OCI-LY1 (cell line): ENCODE results near the gene DPH1.

ENCODE experiments used
- EZH2 ChIP-seq: fragments of 200-600 bp; sonication (generic), shearing (Covaris generic); IDR thresholded peaks from 2 replicates; pipeline ENCODE4 v1.8.0; 2017; ENCODE audit warnings: borderline replicate concordance, mixed run types, mild to moderate bottlenecking, antibody characterized with exemption, low read length, moderate library complexity, mixed read lengths
- TF ChIP-seq, protein P1 (sequence below): fragments of 200-600 bp; sonication (generic), shearing (Covaris generic); IDR thresholded peaks from 2 replicates; pipeline ENCODE4 v1.5.1; 2017; ENCODE audit warnings: mild to moderate bottlenecking, antibody characterized with exemption, low read length, moderate library complexity, mixed read lengths

DNA sequence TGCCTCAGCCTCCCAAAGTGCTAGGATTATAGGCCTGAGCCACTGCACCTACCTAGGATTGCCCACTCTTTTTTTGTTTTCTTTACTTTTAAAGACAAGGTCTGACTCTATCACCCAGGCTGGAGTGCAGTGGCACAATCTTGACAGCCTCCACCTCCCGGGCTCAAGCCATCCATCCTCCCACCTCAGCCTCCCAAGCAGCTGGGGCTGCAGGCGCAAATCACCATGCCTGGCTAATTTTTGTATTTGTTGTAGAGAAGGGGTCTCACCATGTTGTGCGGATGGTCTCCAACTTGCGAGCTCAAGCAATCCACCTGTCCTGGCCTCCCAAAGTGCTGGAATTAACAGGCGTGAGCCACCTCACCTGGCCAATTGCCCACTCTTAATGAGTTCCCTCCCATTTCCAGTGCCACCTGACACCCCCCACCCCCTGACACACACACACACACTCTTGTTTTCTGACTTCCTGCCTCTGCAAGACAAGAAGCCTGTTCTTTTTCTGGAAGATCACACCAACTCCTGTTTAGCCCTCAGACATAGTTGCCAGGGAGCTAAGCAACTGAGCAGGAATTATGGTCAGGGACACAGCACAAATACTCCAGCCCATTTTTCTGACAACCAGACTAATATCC, 14.4 kb downstream of the DPH1 start:
- no peak for TF ChIP-seq EZH2
- TF ChIP-seq, protein P1, sequence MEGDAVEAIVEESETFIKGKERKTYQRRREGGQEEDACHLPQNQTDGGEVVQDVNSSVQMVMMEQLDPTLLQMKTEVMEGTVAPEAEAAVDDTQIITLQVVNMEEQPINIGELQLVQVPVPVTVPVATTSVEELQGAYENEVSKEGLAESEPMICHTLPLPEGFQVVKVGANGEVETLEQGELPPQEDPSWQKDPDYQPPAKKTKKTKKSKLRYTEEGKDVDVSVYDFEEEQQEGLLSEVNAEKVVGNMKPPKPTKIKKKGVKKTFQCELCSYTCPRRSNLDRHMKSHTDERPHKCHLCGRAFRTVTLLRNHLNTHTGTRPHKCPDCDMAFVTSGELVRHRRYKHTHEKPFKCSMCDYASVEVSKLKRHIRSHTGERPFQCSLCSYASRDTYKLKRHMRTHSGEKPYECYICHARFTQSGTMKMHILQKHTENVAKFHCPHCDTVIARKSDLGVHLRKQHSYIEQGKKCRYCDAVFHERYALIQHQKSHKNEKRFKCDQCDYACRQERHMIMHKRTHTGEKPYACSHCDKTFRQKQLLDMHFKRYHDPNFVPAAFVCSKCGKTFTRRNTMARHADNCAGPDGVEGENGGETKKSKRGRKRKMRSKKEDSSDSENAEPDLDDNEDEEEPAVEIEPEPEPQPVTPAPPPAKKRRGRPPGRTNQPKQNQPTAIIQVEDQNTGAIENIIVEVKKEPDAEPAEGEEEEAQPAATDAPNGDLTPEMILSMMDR = no peak
